ENCODE measurements around the gene WNT2B. TPM values are rescaled to one million over a fixed set of nuclear protein-coding genes. Genes with fewer than 3 reads are reported as not detected.

Gene WNT2B
- total and polyA plus RNA-seq, 2 of the 8 experiments (the other 6 are each of a cell fraction or from before 2014, with no cell fraction given), result 0.33 to 2.0 TPM

DNA sequence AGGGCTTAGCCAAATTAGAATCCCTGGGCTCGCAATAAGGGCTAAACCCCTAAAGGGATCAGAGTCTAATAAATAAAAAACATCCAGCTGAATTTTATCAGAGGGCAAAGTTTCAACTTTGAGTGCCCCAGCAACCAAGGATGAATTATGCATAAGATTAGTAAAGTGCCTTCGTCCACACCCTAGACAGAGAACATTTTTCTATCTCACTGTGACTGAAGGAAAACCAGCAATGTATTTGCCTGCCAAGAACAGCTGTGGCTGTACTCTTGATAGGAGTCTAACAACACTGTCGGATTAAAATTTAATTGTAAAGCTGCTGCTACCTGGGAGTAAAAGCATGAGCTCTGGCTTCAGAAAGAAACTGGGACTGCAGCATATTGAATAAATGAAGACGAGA lies 23.3 kb downstream of the WNT2B start:
- Histone ChIP-seq H3K4me1 (replicated peaks in 1 of 4; ENCODE audit: control insufficient read depth in 3 of 4, insufficient read depth in 4 of 4, low read length in 3 of 4) (peaks cover 0 to 4% (median 0%) of the 10 kb centered on the region in 4 experiments; a peak in 2 of 7 replicates), H3K4me2 (ENCODE audit: insufficient read depth in 1 of 2, low read depth in 2 of 2, low read length in 2 of 2) (no peak overlapping the region), H2BK120ac (replicated peaks; ENCODE audit: low read depth, low read length) (no peak overlapping the region), H3K79me1 (ENCODE audit: low read depth, low read length) (no peaks in the 10 kb centered on the region), H3K27ac (ENCODE audit: low read depth, low read length) (no peak overlapping the region), H2BK5ac (ENCODE audit: low read depth, low read length) (no peak overlapping the region), H2AK5ac (ENCODE audit: low read depth, low read length) (no peak overlapping the region), H3K27me3 (replicated peaks in 1 of 4; ENCODE audit: control insufficient read depth in 3 of 4, extremely low read depth in 1 of 4, insufficient read depth in 3 of 4, low read length in 3 of 4) (no peaks in the 10 kb centered on the region), H4K8ac (ENCODE audit: extremely low read depth, insufficient read depth, low read length) (no peak overlapping the region), H4K20me1 (replicated peaks in 1 of 2; ENCODE audit: control insufficient read depth in 1 of 2, insufficient read depth in 2 of 2, low read length in 2 of 2) (no peaks in the 10 kb centered on the region), H3K23me2 (ENCODE audit: low read depth, low read length) (no peaks in the 10 kb centered on the region), H3K4ac (replicated peaks; ENCODE audit: insufficient read length, low read depth, low read length) (no peak overlapping the region), H3K56ac (replicated peaks; ENCODE audit: insufficient read length, low read depth, low read length) (no peak overlapping the region), H4K91ac (replicated peaks; ENCODE audit: insufficient read length, low read length) (no peak overlapping the region), H4K5ac (ENCODE audit: insufficient read length, low read depth, low read length) (no peak overlapping the region), H3K9ac (replicated peaks in 1 of 4; ENCODE audit: extremely low read depth in 1 of 4, low read depth in 3 of 4, low read length in 3 of 4) (no peak overlapping the region), H3K79me2 (ENCODE audit: control insufficient read depth in 1 of 2, insufficient read depth in 2 of 2, low read length in 2 of 2) (no peaks in the 10 kb centered on the region), H3K9me3 (ENCODE audit: insufficient read depth in 2 of 2, low read depth in 1 of 2, low read length in 1 of 2) (no peaks in the 10 kb centered on the region), H2BK12ac (ENCODE audit: low read depth, low read length) (no peak overlapping the region), H3K36me3 (ENCODE audit: control insufficient read depth in 2 of 4, insufficient read depth in 4 of 4, low read length in 3 of 4) (no peaks in the 10 kb centered on the region), H3K23ac (ENCODE audit: insufficient read length) (no peak overlapping the region), H2BK20ac (ENCODE audit: low read length) (no peak overlapping the region), H3K18ac (ENCODE audit: extremely low read depth, low read length) (no peak overlapping the region), H3K4me3 (ENCODE audit: extremely low read depth in 1 of 4, insufficient read depth in 2 of 4, low read depth in 3 of 4, low read length in 4 of 4) (no peak overlapping the region), H3K14ac (ENCODE audit: insufficient read length) (no peak overlapping the region), H2BK15ac (ENCODE audit: low read length) (no peak overlapping the region), H2AFZ (ENCODE audit: low read length) (no peak overlapping the region)
- ChIA-PET CTCF (ENCODE audit: partially characterized antibody) (interaction anchor here (1.0 to 1.6 kb wide), 3 partner anchors 10 to 15 kb away, joined by 3 to 10 read pairs (median 6); no protein-coding TSS in a partner anchor), POLR2A (ENCODE audit: partially characterized antibody) (interaction anchor here (2.5 kb wide), 1 partner anchor 10 kb away, joined by 7 read pairs; no protein-coding TSS in a partner anchor)
- WGBS, 2 experiments (ENCODE audit: extremely low coverage in 1 of 2, insufficient coverage in 1 of 2, insufficient read length in 1 of 2, insufficient replicate concordance in 2 of 2, low coverage in 1 of 2, low lambda C conversion rate in 2 of 2, missing lambda C conversion rate in 1 of 2), result 85% methylated on average over 4 of the region's 4 CpGs; no CpG with 5 or more reads in 1 of the 2 experiments
- DNase-seq (ENCODE audit: low read depth in 1 of 2, low spot score in 2 of 2), result no peak
- no peak for FAIRE-seq
- no peak for TF ChIP-seq RFX5 (IDR thresholded peaks at IDR 0.05; ENCODE audit: borderline replicate concordance, low read depth, low read length)
- TF ChIP-seq GABPA (IDR thresholded peaks at IDR 0.05; ENCODE audit: borderline replicate concordance, insufficient read depth, low read length), result no peak
- TF ChIP-seq SIX5 (IDR thresholded peaks at IDR 0.05; ENCODE audit: low read depth, low read length), result no peak
- no peak for TF ChIP-seq BACH1 (IDR thresholded peaks at IDR 0.05; ENCODE audit: low read length)
